Stimulated activated CD8-positive, alpha-beta memory T cell treated with anti-CD3 and anti-CD28 coated beads, Interleukin-12 subunit alpha, Interleukin-12 subunit beta, amount 100 ng/mL, for 1 hour (primary cell): ENCODE data around the gene UNKL.

Experiments used
- DNase-seq: peaks from one replicate; pipeline ENCODE4 v3.0.0-alpha.2; 2020; ENCODE audit warnings: low read depth

The UNKL gene, protein sequence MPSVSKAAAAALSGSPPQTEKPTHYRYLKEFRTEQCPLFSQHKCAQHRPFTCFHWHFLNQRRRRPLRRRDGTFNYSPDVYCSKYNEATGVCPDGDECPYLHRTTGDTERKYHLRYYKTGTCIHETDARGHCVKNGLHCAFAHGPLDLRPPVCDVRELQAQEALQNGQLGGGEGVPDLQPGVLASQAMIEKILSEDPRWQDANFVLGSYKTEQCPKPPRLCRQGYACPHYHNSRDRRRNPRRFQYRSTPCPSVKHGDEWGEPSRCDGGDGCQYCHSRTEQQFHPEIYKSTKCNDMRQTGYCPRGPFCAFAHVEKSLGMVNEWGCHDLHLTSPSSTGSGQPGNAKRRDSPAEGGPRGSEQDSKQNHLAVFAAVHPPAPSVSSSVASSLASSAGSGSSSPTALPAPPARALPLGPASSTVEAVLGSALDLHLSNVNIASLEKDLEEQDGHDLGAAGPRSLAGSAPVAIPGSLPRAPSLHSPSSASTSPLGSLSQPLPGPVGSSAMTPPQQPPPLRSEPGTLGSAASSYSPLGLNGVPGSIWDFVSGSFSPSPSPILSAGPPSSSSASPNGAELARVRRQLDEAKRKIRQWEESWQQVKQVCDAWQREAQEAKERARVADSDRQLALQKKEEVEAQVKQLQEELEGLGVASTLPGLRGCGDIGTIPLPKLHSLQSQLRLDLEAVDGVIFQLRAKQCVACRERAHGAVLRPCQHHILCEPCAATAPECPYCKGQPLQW

DNA sequence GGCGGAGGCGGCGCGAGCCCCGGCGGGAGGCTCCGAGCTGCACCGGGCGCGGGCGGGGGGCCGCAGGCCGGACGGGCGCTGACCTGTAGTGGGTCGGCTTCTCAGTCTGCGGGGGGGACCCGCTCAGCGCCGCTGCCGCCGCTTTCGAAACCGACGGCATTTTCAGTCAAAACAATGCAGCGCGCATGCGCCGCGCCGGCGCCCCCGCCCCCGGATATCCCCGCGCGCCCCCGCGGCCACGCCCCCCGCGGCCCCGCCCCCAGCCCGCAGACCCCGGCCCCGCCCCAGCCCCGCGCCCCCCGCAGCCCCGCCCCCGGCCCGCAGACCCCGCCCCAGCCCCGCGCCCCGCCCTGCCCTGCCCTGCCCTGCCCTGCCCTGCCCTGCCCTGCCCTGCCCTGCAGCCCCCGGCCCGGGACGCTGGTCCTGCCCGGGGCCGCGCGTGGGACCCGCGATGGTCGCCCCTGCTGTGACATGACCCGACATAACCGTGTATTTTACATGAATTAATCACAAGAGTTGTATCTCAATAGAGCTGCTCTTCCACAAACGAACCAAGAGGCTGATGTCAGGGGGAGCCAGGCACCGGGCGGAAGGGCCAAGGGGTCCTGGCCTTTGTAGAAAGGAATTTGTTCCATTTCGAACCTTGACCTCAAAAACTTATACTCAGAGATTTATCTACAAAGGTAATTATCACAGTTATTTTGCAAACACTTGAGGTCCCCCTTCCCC, at the start of gene UNKL:
Gene UNKL, minus strand, starts transcription at position 173 of the 729 bp plus-strand sequence. Its CDS starts 13 bp downstream, at position 160.
- DNase-seq: peak; percentile 75

GRCh38 chr16:1461146-1461545, 46.6 kb upstream of the UNKL start:
- DNase-seq: no peak

DNA sequence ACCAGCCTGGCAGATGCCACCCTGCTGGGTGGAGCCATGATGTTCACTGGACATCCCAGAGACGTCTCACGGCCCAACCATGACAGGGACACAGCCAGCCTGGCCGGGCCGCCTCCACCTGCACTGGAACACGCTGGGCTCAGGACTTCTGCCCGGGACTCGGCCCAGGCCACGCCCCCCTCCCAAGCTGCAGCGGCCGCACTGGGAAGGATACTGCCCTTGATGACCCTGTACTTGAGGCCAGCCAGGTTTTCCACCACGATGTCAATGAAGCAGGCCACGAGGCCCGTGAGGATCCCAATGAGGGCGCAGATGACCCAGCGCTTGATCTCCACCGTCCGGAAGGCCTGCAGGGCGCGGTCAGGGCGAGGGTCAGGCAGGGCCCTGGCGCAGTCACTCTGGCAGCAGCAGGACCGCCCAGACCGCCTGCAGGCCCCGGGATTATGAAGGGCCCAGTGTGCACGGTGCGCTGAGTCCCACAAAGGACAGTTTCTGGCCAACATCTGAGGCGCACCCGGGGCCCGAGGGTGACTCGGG, 46.2 kb upstream of the UNKL start:
- no peak for DNase-seq

DNA sequence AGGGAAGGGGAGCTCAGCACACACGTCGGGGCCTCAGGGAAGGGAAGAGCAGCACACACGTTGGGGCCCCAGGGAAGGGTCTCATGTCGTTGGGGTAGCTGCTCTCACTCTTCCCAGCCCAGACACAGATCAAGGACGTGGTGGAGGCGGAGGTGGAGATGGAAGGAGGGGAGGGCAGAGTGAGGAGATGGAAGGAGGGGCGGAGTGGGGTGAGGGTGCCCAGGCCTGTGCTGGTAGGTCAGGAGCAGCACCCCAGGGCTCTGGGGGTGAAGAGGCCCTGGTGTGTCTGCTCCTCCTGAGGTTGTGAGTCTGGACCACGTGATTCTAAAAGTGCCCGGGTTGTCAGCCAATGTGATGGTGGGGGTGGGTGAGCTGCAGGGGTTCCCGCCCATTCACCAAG, 45.5 kb upstream of the UNKL start:
- DNase-seq: no peak

GRCh38 chr16:1458977-1459341, 44.5 kb upstream of the UNKL start:
- no peak for DNase-seq

- no peak for DNase-seq
These were observed 44.0 kb upstream of the UNKL start for GRCh38 chr16:1458336-1458976.

- DNase-seq: no peak
These were observed 43.2 kb upstream of the UNKL start for GRCh38 chr16:1457489-1458245.

DNA sequence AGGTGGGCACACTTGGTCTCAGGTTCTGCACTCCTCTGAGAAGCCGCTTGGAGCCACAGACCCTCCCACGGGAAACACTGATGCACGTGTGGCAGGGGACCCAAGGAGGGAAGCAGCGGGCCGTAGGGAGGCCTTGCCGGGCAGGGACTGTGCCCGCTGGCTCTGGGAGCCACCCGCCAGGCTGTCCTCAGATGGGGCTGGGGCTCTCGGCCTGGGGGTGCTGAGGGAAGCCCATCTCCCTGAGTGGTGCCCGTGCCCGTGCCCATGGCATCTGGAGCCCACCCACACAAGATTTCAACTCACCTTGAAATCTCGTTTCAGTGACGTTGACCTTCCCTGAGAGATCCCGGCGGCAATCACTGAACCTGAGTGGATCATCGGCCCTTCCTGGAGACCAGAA, 42.4 kb upstream of the UNKL start:
- DNase-seq: no peak

DNA sequence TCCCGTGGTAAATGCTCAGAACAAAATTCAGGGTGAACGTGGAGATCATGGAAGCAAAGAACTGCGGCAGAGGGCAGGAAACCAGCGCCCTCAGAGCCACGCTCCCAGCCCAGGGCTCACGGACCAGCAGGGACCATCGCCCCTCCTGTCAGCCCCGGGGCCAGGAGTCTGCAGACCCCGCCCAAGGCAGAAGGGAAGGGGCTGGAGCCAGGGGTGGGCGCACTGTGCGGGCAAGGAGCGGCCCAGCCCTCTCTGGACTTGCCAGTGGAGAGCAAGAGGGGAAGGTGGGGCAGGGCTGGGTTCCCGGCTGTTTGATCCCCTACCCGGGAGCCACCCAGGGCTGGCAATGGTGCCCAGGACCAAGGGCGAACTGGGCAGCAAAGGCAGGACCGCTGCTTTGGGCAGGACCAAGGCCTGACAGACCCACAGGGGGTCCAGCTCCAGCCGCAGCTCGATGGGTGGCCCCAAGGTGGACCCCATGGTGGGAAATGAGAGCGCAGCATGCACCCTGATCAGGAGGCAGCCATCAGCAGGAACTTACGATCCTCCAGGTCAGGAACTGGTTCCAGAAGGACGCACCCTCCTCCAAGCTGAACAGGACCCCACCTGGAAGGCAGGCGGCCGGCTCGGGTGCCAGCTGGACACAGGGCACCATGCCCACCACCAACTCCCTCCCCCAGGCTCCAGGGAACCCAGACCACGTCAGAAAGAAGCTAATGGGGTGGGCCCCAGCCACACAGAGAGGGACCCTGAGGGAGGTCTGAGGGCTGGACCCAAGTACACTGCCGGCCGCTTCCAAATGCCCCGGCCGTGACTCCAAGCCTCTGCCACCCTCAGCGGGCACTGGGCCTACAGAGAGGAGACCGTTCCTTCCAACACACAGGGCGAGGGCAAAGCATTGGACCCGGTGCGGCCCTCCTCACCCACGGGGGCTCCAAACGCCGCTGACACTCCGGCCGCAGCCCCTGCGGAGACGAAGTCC, 41.0 kb upstream of the UNKL start:
- no peak for DNase-seq

DNA sequence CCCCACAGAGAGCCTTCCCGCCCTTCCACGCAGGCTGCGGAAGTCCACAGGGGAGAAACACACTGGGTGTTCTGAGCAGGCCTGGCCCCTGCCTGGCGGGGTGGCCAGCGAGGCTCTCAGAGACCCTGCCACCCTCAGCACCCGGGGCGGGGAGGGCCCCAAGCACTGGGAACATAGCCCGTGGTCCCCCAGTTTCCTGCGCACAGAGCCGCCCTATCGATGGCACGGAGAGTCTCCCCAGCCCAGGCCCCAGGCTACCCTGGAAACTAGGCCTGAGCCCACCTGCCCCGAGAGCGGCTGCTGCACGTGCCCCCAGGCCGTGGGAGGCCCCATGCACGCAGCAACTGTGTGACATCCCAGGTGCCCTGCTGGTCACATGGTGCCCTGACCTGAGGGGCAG, 40.1 kb upstream of the UNKL start:
- DNase-seq: no peak

DNA sequence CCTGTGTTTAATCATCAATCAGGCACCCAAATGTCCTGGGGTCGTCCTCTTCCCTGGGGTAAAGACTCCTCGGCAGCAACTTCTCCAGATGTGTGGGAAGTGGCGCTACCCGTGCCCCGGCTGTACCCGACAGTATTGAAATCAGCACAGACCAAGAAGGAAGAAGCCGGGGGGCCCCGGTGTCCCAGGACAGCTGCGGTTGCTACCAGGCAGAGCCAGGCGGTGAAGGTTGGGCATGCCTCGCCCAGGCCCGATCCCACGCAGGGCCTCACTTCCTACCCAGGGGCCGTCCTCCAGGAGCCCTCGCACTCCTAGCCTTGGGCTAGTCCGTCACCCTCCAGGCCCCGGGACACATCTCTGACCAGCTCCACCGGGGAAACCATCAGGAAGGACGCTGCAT, 38.8 kb upstream of the UNKL start:
- DNase-seq: no peak

- DNase-seq: no peak
These were observed 38.0 kb upstream of the UNKL start for GRCh38 chr16:1452530-1452929.

- DNase-seq: no peak
These were observed 37.3 kb upstream of the UNKL start for GRCh38 chr16:1451702-1452392.

- DNase-seq: no peak
These were observed 36.3 kb upstream of the UNKL start for GRCh38 chr16:1450841-1451240.

- DNase-seq: no peak
These were observed 35.7 kb upstream of the UNKL start for GRCh38 chr16:1450218-1450617.

DNA sequence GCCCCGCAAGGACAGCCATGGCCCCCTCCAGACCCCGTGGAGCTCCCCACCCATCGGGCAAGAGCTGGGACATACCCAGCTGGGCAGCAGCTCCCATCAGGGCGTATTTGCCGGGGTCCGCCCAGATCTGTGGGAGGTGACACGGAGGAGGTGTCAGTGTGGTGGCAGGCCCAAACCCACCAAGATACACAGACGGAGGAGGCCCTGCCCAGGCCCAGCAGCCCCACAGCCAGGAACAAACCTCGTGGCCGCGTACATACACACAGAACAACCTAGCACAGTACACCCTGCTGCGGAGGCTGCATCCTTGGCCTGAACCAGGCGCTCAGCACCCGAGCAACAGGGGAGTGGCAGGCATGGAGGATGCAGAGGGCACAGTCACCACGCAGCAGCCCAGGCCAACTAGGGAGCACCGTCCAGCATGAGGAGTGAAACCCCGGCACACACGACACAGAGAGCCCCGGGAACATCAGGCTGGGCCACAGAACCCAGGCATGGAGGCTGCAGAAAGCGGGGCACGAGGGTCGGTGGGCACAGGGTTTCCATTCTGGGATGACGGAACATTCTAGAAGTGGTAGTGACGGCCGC, 34.8 kb upstream of the UNKL start:
- no peak for DNase-seq

DNA sequence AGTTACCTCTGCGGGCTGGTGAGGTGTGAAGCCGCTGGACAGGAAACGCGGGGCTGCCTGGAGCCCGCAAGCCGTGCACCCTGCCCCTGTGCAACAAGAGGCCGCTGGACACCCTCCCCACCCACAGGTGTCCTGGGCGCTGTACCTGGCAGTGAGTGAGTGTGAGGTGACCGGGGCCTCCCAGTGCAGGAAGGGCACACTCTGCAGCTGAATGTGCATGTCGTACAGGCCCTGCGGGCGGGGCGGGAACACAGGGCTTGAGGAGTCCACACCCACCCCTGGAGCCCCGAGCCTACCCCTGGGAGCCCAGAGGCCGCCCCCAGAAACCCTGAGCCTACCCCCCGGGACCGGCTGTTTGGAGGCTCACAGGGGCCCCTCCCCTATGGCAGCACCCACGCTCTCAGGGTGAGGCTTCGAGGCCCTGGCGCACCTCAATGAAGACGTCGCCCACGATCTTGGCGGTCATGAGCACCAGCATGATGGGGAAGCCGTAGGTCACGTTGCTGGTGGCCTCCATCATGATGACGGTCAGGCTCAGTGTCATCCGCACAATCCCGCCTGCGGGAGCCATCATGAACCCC, 34.1 kb upstream of the UNKL start:
- no peak for DNase-seq

- DNase-seq: no peak
These were observed 33.5 kb upstream of the UNKL start for GRCh38 chr16:1447965-1448364.
